HG03432 (cell line): Measurements from ENCODE around the gene USH2A.
"Not testable (repeated sequence)": the region's sequence is repeated elsewhere in the genome, so short reads cannot be mapped to it uniquely, and the experiment has no call there.

Experiments
- ATAC-seq: cut with Tn5 transposase; IDR thresholded peaks from one replicate; pipeline ENCODE4 v1.9.1; 2021; ENCODE audit warnings: mild to moderate bottlenecking, moderate library complexity; ENCODE audit not compliant: unreplicated experiment

Gene USH2A

DNA sequence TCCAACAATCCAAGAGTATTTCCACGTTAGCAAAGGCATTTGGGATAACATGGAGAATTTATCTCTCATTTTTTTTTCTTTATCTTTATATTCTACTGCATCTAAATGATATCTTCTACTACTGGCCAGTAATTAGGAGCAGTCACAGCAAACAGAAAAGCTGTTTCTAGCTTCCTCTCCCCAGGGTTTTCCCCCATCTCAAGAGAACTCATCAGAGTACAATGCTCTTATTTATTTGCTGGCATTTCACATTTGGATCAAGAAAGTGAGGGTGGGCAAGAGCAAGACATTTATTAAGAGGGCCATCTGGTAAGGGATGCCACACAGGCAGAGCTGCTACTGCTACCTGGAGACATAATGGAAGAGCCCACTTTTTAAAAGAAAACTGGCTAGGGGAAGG is 368.2 kb downstream of the USH2A start:
- ATAC-seq: no peak

DNA sequence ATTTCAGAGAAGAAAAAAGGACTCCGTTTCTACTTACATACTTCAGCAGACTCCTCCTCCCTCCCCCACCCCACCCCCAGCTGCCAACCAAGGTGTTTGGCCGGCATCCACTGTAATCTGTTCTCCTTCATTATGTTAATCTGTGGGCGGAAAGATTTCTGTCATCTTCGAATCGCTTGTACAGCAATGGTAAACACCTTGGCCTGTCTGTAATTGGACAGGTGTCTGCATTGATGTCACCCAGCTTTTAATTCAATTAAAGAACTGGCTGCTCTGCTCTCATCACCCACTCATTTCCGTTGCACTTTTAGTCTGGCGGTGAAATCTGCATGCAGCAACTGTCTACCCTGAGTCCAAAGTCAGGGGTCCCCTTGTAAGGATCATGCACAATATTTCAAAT is 368.6 kb downstream of the USH2A start:
- ATAC-seq: no peak

DNA sequence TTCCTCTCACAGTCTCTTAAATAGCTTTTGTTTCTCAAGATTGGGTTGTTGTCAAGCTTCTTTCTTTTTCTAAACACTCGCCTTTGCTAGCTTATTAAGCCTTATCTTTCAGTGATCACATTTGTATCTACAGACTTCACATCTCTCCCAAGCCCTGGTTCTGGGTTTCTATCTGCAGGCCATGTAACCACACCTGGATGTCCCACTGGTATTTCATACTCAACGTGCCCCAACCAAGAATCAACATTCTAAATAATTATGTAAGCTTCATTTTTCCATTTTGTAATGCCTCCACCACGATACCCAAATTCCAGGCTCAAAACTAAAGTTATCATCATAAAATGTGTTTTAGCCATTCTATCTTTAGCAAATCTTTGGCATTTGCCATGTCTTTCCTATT is 372.2 kb downstream of the USH2A start:
- ATAC-seq: no peak

DNA sequence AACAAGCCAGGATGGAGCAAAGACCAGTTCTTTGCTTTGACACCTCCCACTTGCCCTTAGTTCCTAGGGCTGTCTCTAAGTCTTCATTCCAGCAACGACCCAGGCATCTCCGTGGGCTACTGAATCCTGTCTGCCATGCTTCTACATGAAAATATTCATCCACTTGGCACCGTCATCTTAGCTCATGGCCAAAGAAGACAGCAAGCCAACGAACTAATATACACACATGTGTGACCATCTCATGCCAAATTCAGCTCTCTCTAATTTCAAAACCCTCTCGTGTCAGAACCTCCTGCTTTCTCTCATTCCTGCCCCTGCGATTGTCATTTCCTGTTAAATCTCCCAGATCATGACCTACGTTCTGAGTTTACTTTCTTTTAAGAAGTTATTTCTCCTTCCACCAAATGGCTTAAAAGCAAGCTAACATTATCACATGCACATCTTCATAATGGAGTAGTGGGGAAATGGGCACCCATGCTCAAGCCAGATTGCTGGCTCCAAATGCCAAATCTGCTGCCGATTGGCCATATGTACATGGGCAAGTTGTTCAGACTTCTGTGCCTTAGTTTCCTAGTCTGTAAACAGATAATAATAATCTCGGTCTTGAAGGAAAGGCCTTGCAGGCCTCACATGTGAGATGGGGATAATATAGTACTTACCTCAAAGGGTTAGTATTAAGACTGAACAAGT is 373.4 kb downstream of the USH2A start:
- ATAC-seq: no peak

DNA sequence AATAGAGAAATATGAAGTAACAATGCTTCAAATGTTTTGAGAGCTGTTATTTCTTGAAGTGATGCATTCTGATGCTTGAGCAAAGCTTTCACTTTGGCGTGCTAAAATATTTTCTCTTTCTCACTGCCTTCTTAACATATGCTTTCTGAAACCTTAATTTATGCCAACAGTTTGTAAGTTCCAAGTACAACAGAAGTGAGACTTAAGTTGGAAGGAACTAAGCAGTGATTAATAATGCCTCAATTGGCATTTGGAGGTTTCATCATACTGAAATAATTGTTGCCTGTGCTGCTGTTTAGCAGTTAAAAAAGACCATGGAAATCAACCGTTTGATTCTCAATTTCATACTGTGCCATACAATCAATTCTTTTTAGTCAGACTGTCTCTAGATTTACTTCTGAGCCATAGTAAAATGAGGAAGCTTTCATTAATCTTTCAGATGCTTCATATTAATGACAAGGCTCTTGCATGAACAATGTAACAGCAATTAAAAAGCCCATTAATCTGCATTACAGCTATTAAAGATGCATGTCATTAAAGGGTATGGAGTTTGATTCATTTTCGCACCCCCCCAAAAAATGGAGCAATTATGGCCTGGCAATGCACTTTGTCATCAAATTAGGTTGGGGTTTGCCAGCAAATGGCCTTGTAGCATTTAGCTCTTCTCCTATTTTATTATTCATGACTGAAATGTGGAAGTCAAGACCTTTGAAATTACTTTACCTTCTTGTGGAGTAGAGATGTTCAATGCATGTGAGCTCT is 375.3 kb downstream of the USH2A start:
- ATAC-seq: no peak

DNA sequence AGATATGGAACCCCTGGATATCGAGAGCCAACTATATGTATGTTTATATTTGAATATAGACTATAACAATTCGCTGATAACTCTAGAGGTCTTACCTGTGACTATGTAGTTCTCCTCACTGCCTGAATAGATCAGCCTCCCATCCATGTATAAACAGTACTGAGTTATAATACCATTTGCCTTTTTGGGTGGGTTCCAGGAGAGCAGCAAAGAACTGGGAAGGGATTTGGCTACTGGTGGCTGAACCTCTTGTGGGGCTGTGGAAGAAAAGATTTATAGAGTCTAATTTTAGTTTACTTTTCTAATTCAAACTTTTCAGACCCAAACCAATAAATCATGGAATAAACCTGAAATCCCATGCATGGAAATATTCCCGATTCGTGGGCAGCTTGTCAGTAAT is 376.9 kb downstream of the USH2A start:
- ATAC-seq: no peak

DNA sequence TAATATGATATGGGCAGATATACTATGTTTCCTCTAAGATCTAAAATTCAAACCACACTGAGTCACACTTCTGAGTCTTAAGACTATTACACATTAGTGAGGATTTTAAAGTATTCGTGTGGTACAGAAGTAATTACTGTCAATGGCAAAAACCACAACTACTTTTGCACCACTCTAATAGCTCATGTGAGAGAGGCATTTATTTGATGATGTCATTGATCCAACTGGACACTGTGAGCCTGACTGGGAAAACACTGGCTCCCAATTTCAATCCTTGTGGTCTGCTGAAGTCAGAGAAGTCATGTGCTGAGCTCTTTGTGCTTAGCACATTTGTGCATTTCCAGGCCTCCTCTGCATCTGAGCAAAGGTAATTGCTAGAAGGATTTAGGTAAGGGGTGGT is 377.8 kb downstream of the USH2A start:
- ATAC-seq: no peak

DNA sequence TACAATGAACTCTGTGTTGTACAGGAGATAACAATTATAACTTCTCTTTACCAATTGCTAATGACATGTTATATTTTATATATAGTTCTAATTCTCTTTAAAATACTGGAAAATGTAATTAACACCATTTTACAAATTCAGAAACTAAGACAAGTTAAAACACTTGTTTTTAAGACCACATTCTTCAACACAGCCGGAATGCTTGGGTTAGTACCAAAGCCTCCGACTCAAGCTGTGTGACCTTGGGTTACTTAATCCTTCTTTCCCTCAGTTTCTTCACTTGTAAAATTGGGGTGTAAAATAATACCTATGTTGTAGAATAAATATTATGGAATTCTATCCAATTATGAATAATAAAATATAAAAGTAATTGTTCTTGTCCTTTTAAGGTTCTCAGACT is 378.7 kb downstream of the USH2A start:
- no peak for ATAC-seq

DNA sequence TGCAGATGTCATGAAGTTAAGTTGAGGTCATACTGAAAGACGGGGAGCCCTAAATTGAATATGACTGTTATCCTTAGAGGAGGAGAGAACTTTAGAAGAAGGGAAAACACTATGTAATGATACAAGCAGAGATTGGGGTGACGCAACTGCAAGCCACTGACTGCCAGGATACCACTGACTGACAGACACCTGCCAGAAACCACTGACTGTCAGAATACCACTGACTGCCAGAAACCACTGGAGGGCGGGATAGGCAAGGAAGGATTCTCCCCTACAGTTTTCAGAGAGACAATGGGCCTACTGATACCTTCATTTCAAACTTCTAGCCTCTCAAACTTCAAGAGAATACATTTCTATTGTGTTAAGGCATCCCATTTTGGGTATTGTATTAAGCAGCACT is 388.7 kb downstream of the USH2A start:
- ATAC-seq: no peak

DNA sequence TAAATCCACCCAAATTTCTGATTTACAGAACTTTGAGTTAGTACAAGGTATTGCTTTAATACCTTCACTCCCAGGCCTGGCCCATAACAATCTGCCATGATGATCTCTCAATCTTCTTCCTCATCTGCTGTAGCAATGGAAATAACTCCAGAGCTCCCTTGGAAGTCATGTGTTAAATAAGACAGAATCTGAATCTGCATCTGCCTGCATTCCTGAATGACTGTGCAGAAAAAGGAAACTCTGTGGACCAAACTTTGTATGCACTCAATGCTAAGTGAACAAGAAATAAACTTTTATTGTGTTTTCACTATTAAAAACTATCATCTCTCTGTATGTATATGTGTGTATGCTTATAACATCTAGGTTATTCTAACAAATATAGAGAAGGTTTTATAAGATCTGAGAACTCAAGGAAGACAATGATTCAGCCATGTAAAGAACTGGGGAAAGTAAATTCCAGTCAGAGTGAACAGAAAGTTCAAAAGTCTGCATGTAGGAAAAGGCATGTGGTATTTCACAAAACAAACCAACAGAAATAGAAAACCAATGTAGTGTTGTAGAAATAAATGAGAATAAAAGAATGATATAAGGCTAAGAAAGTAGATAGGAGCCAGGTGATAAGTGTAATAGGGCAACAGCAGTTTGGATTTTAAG is 390.2 kb downstream of the USH2A start:
- ATAC-seq: no peak

DNA sequence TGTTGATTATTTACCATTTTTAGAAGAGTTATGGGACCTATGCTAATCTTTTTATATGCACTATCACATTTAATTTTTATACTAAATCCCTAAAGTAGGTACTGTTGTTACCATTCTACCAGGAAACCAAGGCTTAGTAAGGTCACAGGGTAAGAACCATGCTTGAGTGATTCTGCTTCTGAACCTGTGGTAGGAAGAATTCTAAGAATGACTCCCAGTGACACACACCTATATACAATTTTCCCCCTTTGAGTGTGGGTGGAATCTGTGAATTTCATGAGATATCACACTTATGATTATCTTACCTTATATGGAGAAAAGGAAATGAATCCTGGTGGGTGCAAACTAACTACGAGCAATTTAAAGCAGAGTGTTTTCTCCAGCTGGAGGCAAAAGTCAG is 391.0 kb downstream of the USH2A start:
- no peak for ATAC-seq

DNA sequence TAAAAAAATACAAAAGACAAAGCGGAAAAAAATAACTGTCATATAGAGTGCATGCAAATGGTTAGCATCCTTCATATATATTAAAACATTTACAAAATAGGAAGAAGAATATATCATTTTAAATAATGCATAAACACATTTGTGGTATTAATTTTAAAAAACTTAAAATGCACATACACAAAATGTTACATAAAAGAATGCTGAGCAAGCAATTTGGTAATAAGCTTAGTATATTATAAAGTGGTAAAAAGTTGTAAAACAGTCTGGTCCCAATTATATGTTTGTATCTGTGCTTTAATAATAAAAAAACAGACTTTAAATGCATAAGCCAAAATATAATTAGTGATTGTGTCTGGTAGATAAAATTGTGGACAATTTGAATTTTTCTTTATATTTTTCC is 394.6 kb downstream of the USH2A start:
- no peak for ATAC-seq

DNA sequence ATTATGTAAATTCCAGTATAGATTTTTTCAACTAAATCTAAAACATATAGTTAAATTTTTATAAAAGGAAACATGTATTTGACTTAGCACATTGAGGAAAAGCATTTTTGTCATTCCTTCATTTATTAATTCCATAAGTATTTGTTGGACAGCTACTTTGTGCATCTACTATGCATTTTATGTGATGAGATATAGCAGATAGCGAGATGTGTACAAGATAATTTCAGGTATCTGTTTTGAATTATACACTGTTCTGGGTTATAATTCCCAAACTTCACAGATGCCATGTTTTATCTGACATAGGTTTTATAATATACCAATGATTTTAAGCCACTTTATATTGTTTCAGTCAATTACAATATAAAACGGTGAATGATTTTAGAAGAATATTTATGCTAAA is 398.7 kb downstream of the USH2A start:
- no peak for ATAC-seq

DNA sequence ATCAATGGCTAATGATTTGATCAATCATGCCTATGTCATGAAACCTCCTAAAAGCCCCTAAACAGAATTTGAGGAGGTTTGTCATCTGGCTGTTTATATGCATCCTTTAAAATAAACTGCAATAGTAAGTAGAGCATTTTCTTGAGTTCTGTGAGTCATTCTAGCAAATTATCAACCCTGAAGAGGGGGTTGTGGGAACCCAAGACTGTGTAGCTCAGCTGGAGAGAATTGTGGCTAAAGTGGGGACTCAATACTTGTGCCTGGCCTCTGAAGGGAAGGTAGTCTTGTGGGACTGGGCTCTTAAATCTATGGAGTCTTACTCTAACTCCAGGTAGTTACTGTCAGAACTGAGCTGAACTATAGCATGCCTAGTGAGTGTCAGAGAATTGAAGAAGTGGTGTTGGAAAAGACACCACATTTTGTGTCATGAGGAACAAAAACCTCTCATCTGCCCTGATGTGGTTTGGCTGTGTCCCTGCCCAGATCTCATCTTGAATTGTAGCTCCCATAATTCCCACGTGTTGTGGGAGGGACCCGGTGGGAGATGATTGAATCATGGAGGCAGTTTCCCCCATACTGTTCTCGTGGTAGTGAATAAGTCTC is 402.4 kb downstream of the USH2A start:
- ATAC-seq: peak; percentile 64

DNA sequence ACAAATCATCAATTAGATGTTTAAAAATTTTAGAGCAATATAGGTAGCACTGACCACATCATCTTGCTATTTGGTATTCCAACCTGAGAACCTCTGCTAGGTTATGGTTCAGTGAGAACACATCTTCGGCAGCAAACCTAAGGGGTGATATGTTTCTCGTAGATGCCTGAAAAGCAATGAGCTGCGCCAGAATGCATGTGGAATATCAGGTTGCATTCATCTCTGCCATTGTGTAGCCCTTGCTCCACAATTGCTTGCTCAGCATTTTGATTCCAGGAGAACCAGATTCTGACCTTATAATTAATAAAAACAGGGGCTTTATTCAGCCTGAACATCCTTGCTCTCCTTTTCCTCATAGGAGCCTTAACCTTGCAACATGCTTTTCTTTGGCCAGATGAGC is 408.1 kb downstream of the USH2A start:
- no peak for ATAC-seq

DNA sequence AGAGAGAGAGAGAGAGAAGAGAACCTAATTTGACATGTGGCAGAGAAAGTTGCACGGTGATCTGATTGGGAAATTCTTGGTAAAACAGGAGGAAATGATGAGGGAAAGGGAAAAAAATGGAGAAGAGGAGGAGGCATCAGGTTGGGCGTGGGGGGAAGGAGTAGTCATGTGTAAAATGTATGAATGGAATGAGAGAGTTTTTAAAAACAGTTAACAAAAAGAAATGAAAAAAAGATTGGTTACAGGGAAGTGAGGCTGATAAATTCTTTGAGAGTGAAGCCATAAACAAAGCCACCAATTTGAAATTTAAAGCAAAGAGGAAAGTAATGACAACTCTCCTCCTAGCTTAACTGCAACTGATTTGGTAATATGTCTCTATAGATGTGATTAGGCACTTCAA is 409.2 kb downstream of the USH2A start:
- no peak for ATAC-seq

DNA sequence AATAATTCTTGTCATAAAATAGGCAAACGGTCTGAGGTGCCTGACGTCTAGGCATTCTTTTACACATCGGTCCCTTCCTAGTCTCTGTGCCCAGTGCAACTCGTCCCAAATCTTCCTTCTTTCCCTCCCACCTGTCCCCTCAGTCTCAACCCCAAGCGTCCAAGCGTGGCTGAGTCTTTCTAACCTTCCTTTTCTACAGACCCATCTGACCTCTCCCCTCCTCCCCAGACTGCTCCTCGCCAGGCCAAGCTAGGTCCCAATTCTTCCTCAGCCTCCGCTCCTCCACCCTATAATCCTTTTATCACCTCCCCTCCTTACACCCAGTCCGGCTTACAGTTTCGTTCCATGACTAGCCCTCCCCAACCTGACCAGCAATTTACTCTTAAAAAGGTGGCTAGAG is 413.8 kb downstream of the USH2A start:
- not testable (repeated sequence) for ATAC-seq

DNA sequence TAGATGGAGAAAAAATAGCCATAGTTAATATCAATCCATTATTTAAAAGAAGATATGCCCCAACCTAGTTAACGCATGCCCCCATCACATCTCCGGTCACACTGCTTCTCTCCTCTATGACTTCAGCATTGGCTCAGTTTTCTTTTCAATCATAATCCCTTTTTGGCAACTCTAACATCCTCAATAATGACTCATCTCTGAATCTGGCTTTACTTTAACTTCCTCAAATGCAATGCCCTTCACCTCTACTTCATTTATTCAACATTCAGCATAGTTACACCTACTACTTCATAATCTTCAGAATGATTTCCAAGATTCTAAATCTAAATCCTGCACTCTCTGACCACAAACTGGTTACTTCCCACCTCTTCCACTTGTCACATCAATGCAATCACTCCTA is 417.3 kb downstream of the USH2A start:
- ATAC-seq: peak; percentile 100

DNA sequence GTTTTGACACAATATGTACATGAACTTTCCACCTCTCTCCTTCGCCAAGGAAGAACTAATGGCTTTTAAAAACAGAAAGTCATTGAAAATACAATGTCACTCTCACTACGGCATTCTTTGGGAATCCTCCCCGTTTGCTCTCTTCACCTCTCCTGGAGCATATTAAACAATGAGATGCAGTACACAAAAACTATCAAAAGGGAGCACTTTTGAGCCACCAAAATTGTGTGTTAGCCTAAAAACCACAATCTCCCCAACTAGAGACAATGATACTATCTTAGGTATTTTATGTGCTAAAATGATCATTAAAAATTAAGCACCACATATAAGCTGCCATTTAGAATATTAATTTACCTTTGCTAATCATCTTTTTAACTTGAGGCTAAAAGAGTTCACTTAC is 430.6 kb downstream of the USH2A start:
- no peak for ATAC-seq

DNA sequence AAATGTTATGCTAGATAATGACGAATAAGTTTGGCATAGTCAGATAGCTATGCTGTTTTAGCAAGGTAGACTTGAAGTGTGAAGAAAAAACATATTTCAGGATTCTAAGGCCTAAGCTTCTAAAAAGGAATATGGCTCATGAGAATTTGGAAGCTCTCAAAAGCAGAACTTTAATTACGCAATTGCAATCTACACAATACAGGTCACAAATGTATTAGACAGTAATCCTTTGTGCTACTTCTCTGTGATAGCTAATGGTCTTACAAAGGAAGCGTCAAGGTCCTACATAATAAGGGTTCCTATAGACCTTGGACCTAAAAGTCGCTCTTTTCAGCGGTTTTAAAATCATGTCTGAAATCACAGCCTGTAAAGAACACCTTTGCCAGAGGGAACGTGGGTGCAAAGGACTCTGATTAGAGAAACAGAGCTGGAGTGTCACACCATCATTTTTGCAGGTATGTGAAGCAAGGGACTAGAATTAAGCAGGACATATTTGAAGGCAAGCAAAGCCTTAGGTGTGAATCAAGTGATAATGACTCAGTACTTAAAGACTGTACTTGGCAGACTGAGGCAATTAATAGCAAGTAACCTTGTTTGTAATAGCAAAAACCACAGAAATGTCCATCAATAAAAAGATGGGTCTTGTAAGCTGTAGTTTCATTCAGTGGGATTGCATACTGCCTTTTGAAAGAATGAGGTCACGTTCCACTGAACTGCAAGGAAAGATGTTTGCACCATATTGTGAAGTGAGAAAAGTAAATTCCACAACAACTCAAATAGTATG is 436.0 kb downstream of the USH2A start:
- no peak for ATAC-seq

DNA sequence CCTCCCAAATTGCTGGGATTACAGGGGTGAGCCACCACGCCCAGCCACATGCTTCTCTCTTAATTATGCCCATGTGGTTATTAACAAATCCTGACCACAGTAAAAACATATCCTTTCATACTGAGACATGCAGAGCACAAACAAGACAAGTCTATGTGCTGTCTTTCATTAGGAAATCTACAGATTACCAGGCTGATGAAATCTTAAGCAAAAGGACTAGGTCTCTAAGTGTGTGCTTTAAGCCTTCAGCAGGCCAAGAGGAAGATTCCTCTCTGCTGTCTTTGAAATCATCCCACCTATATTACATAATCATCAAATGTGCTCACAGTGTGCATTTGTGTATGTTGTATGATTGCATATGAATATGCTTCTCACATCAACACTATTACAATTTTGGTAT is 436.8 kb downstream of the USH2A start:
- ATAC-seq: no peak
